ENCODE results near the gene SLC17A8. TPM values are rescaled to one million over a fixed set of nuclear protein-coding genes. Genes with fewer than 3 reads are reported as not detected.

Gene SLC17A8
- total and polyA plus RNA-seq, 12 donors = 0.09 to 0.85 (median 0.41) TPM; not detected in 4

DNA sequence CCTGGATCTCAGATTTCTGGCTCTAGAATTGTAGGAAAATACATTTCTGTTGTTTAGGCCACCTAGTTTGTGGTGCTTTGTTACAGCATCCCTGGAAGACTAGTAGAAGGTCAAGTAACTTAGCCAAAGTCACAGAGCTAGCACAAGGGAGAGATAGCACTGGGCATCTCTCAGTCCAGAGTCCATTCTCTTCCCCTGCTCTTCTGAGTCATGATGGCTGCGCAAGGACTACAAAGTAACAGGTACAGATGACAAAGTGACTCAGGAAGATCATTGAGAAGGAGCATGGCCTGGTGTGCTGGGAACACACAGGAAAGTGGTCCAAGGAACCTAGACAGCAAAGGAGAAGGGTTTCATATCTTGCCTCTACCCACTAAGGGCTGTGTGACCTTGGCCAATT lies 19.3 kb downstream of the SLC17A8 start:
- H3K9me3 ChIP-seq (replicated peaks in 1 of 3) = no peaks in the 10 kb centered on the region
- no peaks in the 10 kb centered on the region for H3K36me3 ChIP-seq (replicated peaks in 1 of 2)
- no peaks in the 10 kb centered on the region for H3K27me3 ChIP-seq
- no peak for DNase-seq
- H3K27ac ChIP-seq = no peak overlapping the region
- intact Hi-C loops (cut with DNase I) = no loop called here
- WGBS, 4 donors = 93 to 100% (median 100%) methylated on average over 1 of the region's 1 CpG
- no peaks in the 10 kb centered on the region for H3K4me1 ChIP-seq (replicated peaks in 1 of 2)
- no peak overlapping the region for H3K4me3 ChIP-seq
- TF ChIP-seq, protein P1, sequence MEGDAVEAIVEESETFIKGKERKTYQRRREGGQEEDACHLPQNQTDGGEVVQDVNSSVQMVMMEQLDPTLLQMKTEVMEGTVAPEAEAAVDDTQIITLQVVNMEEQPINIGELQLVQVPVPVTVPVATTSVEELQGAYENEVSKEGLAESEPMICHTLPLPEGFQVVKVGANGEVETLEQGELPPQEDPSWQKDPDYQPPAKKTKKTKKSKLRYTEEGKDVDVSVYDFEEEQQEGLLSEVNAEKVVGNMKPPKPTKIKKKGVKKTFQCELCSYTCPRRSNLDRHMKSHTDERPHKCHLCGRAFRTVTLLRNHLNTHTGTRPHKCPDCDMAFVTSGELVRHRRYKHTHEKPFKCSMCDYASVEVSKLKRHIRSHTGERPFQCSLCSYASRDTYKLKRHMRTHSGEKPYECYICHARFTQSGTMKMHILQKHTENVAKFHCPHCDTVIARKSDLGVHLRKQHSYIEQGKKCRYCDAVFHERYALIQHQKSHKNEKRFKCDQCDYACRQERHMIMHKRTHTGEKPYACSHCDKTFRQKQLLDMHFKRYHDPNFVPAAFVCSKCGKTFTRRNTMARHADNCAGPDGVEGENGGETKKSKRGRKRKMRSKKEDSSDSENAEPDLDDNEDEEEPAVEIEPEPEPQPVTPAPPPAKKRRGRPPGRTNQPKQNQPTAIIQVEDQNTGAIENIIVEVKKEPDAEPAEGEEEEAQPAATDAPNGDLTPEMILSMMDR (IDR thresholded peaks at IDR 0.05) = no peak
- TF ChIP-seq POLR2A (IDR thresholded peaks at IDR 0.05) = no peak

DNA sequence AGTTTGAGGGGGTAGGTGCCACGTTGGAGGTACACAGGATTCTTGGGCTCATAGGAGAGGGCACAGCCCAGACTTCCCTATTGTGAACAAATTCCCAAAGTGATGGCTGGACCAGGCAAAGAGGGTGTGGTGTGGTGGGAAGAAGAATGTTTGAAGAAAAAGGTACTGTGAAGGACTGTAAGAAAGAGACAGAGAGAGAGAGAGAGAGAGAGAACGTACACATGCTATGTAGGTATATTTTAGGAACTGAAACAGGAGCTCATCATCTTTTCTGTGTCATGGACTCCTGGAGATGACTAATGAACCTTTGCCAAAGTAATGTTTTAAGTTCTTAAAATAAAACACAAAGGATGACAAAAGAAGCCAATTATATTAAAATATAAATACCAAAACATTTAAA lies 24.5 kb downstream of the SLC17A8 start:
- intact Hi-C loops (cut with DNase I) = no loop called here
- DNase-seq = no peak
- Histone ChIP-seq H3K27me3 (no peaks in the 10 kb centered on the region), H3K4me1 (replicated peaks in 1 of 2) (no peaks in the 10 kb centered on the region), H3K9me3 (replicated peaks in 1 of 3) (no peaks in the 10 kb centered on the region), H3K36me3 (replicated peaks in 1 of 2) (no peaks in the 10 kb centered on the region), H3K27ac (no peak overlapping the region), H3K4me3 (no peak overlapping the region)
- WGBS, 4 donors = 67 to 74% (median 71%) methylated on average over 2 of the region's 2 CpGs
- TF ChIP-seq, protein P1 (IDR thresholded peaks at IDR 0.05) = no peak
- TF ChIP-seq POLR2A (IDR thresholded peaks at IDR 0.05) = no peak

DNA sequence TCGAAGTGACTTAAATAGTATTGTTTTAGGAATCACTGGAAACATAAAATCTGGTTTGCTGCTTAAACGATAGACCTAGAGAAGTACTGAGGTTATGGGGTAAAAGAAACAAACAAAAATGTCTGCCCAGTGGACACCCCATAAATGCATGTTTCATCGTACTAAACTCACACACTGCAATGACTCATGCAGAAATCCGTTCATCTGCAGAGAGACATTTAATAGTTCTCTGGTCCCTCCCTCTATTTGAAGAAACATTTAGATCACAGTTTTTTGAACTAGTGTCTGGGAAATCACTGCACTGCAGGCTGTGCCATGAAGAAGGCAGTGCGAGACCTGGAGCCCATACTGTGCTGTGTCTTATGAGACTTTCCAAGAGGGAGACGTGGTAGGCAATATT lies 25.5 kb downstream of the SLC17A8 start:
- Histone ChIP-seq H3K27me3 (no peaks in the 10 kb centered on the region), H3K4me1 (replicated peaks in 1 of 2) (no peaks in the 10 kb centered on the region), H3K27ac (no peak overlapping the region), H3K4me3 (no peak overlapping the region), H3K9me3 (replicated peaks in 1 of 3) (no peaks in the 10 kb centered on the region), H3K36me3 (replicated peaks in 1 of 2) (no peaks in the 10 kb centered on the region)
- no peak for DNase-seq
- intact Hi-C loops (cut with DNase I) = no loop called here
- 75 to 77% (median 77%) methylated on average over 6 of the region's 6 CpGs for WGBS, 4 donors
- no peak for TF ChIP-seq POLR2A (IDR thresholded peaks at IDR 0.05)
- TF ChIP-seq, protein P1 (IDR thresholded peaks at IDR 0.05) = no peak

DNA sequence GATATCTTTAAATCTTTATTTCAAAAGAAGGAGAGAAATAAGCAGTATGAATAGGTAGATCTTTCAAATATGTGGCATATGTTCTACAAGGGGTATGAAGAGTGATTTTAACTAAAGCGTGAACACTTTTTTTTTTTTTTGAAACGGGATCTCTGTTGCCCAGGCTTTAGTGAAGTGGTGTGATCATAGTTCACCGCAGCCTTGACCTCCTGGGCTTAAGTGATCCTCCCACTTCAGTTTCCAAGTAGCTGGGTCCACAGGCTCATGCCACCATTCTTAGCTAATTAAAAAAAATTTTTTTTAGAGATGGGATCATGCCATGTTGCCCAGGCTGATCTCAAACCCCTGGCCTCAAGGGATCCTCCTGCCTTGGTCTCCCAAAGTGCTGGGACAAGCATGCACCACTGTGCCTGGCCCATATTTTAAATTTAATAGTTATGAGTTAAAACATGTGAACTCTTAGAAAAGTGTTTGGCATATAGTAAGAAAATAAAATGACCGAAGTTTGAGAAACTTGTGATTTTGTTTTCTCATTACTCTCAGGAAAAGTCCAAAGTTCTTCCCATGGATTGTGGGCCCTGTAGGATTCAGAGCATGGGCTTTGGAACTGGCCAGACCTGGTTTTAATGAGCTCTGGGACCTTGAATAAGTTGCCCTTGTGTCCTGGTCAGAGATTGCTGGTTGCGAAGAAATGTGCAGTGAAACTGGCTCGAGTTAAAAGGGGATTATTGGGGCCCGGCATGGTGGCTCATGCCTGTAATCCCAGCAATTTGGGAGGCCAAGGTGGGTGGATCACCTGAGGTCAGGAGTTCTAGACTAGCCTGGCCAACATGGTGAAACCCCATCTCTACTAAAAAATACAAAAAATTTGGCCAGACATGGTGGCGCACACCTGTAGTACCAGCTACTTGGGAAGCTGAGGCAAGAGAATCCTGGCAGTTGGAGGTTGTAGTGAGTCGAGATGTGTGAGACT lies 27.0 kb downstream of the SLC17A8 start:
- no peaks in the 10 kb centered on the region for H3K9me3 ChIP-seq (replicated peaks in 1 of 3)
- no peaks in the 10 kb centered on the region for H3K4me1 ChIP-seq (replicated peaks in 1 of 2)
- TF ChIP-seq, protein P1 (IDR thresholded peaks at IDR 0.05) = no peak
- TF ChIP-seq POLR2A (IDR thresholded peaks at IDR 0.05) = no peak
- H3K36me3 ChIP-seq (replicated peaks in 1 of 2) = no peaks in the 10 kb centered on the region
- no peaks in the 10 kb centered on the region for H3K27me3 ChIP-seq
- 87 to 89% (median 88%) methylated on average over 9 of the region's 9 CpGs for WGBS, 4 donors
- H3K4me3 ChIP-seq = no peak overlapping the region
- H3K27ac ChIP-seq = no peak overlapping the region
- intact Hi-C loops (cut with DNase I) = no loop called here
- DNase-seq = no peak
